ENCODE results near the gene SASH1.
A peak's percentile ranks its signal among the peaks of the same experiment; 100 is the strongest.

The SASH1 gene

DNA sequence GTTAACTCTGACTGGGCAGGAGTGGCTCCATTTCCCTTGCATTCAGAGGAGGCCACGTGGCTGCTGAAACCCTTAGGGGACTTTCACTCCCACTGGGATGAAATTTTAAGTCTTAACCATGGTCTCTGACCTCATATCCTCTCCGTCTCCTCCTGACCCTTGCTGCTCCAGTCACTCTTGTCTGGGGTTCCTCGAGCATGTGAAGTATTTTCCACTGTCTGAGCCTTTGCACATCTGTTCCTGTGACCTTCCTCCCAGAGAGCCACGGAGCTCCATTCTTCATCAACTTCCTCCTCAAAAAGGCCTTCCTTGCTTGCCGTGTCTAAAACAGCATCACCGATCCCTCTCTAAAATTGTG lies 251.2 kb downstream of the SASH1 start:
- H3K4me3 ChIP-seq (ENCODE audit: control insufficient read depth, low read depth, low read length) = no peak overlapping the region
- TF ChIP-seq, protein P1, sequence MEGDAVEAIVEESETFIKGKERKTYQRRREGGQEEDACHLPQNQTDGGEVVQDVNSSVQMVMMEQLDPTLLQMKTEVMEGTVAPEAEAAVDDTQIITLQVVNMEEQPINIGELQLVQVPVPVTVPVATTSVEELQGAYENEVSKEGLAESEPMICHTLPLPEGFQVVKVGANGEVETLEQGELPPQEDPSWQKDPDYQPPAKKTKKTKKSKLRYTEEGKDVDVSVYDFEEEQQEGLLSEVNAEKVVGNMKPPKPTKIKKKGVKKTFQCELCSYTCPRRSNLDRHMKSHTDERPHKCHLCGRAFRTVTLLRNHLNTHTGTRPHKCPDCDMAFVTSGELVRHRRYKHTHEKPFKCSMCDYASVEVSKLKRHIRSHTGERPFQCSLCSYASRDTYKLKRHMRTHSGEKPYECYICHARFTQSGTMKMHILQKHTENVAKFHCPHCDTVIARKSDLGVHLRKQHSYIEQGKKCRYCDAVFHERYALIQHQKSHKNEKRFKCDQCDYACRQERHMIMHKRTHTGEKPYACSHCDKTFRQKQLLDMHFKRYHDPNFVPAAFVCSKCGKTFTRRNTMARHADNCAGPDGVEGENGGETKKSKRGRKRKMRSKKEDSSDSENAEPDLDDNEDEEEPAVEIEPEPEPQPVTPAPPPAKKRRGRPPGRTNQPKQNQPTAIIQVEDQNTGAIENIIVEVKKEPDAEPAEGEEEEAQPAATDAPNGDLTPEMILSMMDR (conservative IDR thresholded peaks at IDR 0.05; ENCODE audit: control insufficient read depth, insufficient read depth, low read depth, low read length) = no peak
- peak; percentile 70 for DNase-seq (ENCODE audit: low read depth)

DNA sequence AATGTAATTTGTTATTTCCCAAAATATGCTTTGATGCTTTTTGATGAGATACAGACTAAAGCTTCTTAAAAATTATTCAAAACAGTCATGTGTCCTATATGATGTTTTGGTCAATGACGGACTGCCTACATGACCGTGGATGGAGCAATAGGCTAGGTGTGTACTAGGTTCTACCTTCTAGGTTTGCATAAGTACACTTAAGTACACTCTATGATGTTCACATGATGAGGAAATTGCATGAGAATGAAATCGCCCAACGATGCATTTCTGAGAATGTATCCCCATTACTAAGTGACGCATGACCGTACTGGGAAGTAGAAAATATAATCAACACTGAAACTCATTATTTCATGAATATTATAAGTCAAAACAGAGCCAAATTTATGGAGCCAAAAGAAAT lies 252.9 kb downstream of the SASH1 start:
- TF ChIP-seq, protein P1 (conservative IDR thresholded peaks at IDR 0.05; ENCODE audit: control insufficient read depth, insufficient read depth, low read depth, low read length) = no peak
- no peak for DNase-seq (ENCODE audit: low read depth)
- no peak overlapping the region for H3K4me3 ChIP-seq (ENCODE audit: control insufficient read depth, low read depth, low read length)

DNA sequence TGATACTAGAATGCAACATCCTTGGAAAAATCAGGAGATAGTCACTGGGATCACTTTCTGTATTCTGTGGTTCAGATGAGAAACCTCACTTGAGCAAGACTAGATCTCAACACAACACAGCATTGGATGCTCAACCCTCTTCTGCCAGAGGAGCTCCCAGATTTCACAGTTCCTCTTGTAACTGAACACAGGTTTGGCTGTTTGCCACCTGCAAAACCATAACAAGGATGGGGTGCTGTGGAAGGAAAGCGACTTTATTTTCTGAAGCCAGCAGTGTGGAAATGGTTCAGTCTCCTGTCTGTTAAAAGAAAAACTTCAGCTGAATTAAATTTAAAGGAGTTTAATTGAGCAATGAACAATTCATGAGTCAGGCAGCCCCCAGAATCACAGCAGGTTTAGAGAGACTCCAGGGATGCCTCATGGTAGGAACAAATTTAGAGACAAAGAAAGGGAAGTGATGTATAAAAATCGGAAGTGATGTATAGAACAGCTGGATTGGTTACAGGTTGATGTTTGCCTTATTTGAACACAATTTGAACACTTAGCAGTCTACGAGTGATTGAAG lies 254.3 kb downstream of the SASH1 start:
- no peak overlapping the region for H3K4me3 ChIP-seq (ENCODE audit: control insufficient read depth, low read depth, low read length)
- TF ChIP-seq, protein P1 (conservative IDR thresholded peaks at IDR 0.05; ENCODE audit: control insufficient read depth, insufficient read depth, low read depth, low read length) = no peak
- DNase-seq (ENCODE audit: low read depth) = peak; percentile 24

DNA sequence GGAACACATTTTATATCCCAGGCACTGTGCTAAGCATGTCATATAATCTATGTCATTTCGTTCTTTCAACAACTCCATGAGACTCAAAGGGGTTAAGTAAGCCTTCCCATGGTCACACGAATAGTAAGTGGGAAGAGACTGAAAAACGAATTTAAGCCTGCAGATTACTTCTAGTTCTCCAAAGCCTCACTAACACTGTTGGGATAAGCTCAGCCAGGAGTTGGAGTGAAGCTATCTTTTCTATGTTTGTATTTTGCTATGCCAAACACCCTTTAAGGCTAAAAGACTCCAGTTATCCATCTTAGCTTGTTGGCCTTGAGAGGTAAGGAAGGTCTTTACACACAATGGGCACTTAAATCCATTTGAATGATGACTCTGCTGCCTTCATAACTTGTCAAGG lies 256.1 kb downstream of the SASH1 start:
- TF ChIP-seq, protein P1 (conservative IDR thresholded peaks at IDR 0.05; ENCODE audit: control insufficient read depth, insufficient read depth, low read depth, low read length) = no peak
- no peak overlapping the region for H3K4me3 ChIP-seq (ENCODE audit: control insufficient read depth, low read depth, low read length)
- DNase-seq (ENCODE audit: low read depth) = no peak

DNA sequence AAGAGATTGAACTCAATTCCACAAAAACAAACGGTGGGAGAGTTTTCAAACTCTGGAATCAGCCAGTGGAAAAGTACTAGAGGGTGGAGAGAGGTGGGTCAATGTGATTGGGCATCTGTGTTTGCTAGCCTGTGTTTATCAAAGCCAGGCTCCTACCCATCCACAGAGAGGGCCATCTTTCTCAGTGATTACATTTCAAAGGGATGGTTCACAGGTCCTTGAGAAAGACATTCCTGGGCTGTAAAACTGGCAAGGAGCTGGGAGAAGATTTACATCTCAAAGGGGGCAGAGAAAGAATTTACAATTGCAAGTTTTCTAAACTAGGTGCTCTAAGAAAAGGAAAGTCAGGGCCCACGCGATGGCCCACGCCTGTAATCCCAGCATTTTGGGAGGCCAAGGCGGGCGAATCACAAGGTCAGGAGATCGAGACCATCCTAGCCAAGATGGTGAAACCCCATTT lies 257.4 kb downstream of the SASH1 start:
- no peak overlapping the region for H3K4me3 ChIP-seq (ENCODE audit: control insufficient read depth, low read depth, low read length)
- no peak for DNase-seq (ENCODE audit: low read depth)
- TF ChIP-seq, protein P1 (conservative IDR thresholded peaks at IDR 0.05; ENCODE audit: control insufficient read depth, insufficient read depth, low read depth, low read length) = no peak

All from fibroblast of mammary gland (primary cell).